Spleen (tissue), 11 donors: Measurements from ENCODE around the gene RAET1G. TPM values are rescaled to one million over a fixed set of nuclear protein-coding genes. Genes with fewer than 3 reads are reported as not detected.
"Not testable (repeated sequence)": the region's sequence is repeated elsewhere in the genome, so short reads cannot be mapped to it uniquely, and the experiment has no call there.

Experiments
- DNase-seq: peaks from one replicate; pipeline ENCODE4 v3.0.0-alpha.2; 2020
- H3K27ac ChIP-seq, 8 donors: fragments of 200-600 bp; sonication (generic) in 7 of 8; 1 replicate in 4 of 8; 2 replicates in 4 of 8; pipeline versions ENCODE4 v1.5.0 to v1.8.0; 2016 to 2021; ENCODE audit warnings: inconsistent platforms in 4 of 8, mild to moderate bottlenecking in 4 of 8, moderate library complexity in 1 of 8
- H3K27me3 ChIP-seq, 7 donors: fragments of 200-600 bp; sonication (generic) in 6 of 7; replicated peaks in 1 of 7; 1 replicate in 4 of 7; 2 replicates in 3 of 7; pipeline versions ENCODE4 v1.5.0 to v1.8.0; 2016 to 2021; ENCODE audit warnings: inconsistent platforms in 3 of 7, mild to moderate bottlenecking in 1 of 7
- H3K36me3 ChIP-seq, 6 donors: fragments of 200-600 bp; sonication (generic) in 5 of 6; 1 replicate in 4 of 6; 2 replicates in 2 of 6; pipeline versions ENCODE4 v1.5.0 to v1.8.0; 2016 to 2021; ENCODE audit warnings: inconsistent platforms in 2 of 6
- H3K4me1 ChIP-seq, 6 donors: fragments of 200-600 bp; sonication (generic) in 5 of 6; 1 replicate in 3 of 6; 2 replicates in 3 of 6; pipeline versions ENCODE4 v1.5.0 to v1.8.0; 2016 to 2021; ENCODE audit warnings: inconsistent platforms in 3 of 6
- H3K4me3 ChIP-seq, 8 donors: fragments of 200-600 bp; sonication (generic) in 7 of 8; 1 replicate in 4 of 8; 2 replicates in 4 of 8; pipeline versions ENCODE4 v1.5.0 to v1.8.0; 2016 to 2021; ENCODE audit warnings: inconsistent platforms in 4 of 8, mild to moderate bottlenecking in 4 of 8, moderate library complexity in 2 of 8
- H3K9me3 ChIP-seq, 8 donors: fragments of 200-600 bp; sonication (generic) in 7 of 8; 1 replicate in 4 of 8; 2 replicates in 4 of 8; pipeline versions ENCODE4 v1.5.0 to v1.8.0; 2016 to 2021; ENCODE audit warnings: inconsistent platforms in 4 of 8
- POLR2A ChIP-seq, 3 donors: fragments of 450-650 bp; IDR thresholded peaks; one replicate each; pipeline ENCODE4 v1.5.1; 2017; ENCODE audit warnings: antibody characterized with exemption in 3 of 3, mild to moderate bottlenecking in 1 of 3
- POLR2AphosphoS5 ChIP-seq, 3 donors: sonication (generic); formaldehyde crosslinking; IDR thresholded peaks; one replicate each; pipeline ENCODE4 v1.5.1; 2017; ENCODE audit warnings: antibody characterized with exemption in 3 of 3
- WGBS, 5 donors: extraction: QIAGEN DNeasy Blood & Tissue Kit in 3 of 5; methylation state at CpG; one replicate each; pipeline versions ENCODE4 v1.1.5 to v1.1.7; 2013 to 2018; 5-methylcytosine and 5-hydroxymethylcytosine counted together
- intact Hi-C: fragments of 100-400 bp; cut with DNase I; formaldehyde crosslinking; loops from one replicate; pipeline ENCODE4 v1.15.0; 2023; ENCODE audit warnings: low total_unique reads
- polyA plus RNA-seq, 3 donors: library from polyadenylated mRNA; stranded (reverse); fragments of 200-250 nt; gene quantifications; one replicate each; pipeline ENCODE4 v1.2.1, GENCODE V29; 2013
- total RNA-seq, 7 donors: library from RNA; depleted of rRNA in 3 of 7; stranded (reverse); fragments of >200 nt in 3 of 7; fragmentation: NEBNext Ultra II Directional in 4 of 7; extraction: Animal tissue kit (Norgen Biotek cat#: 25700) in 4 of 7; gene quantifications; one replicate each; pipeline versions ENCODE4 v1.1.0 to v1.2.1, GENCODE V29; 2016 to 2021
- TF ChIP-seq, protein P1 (sequence below), 11 experiments: fragments of 200-600 bp in 7 of 11; fragments of 450-650 bp in 4 of 11; sonication (generic) in 4 of 11; IDR thresholded peaks in 8 of 11; conservative IDR thresholded peaks in 3 of 11; 1 replicate in 7 of 11; 2 replicates in 4 of 11; pipeline versions ENCODE4 v1.4.0 to v1.8.0; 2016 to 2021; ENCODE audit warnings: antibody characterized with exemption in 11 of 11, inconsistent platforms in 4 of 11, mild to moderate bottlenecking in 1 of 11
- donor health status: healthy with polysubstance abuse.
- donor health status: DM: no; HTN: no; CAD: no; lungs with moderate emphysema.
- donor health status: DM: no; HTN: no; CAD: no.
- donor health status: Bipolar disorder and iron deficiency.
- donor health status: healthy.
- donor health status: DM: no; HTN: no; CAD: no.
- donor health status: DM: yes; HTN: yes; CAD: no.

The RAET1G gene
- total and polyA plus RNA-seq, 10 donors, result 0.09 to 1.2 TPM; not detected in 8

GRCh38 chr6:149910721-149911151, 12.2 kb downstream of the RAET1G start:
- no peak overlapping the region for H3K4me3 ChIP-seq
- no peaks in the 10 kb centered on the region for H3K36me3 ChIP-seq
- H3K9me3 ChIP-seq, result peaks cover 0 to 24% (median 17%) of the 10 kb centered on the region in 8 donors
- H3K27me3 ChIP-seq, result peaks cover 0 to 27% (median 0%) of the 10 kb centered on the region in 7 donors
- peak; percentile 31 for DNase-seq
- no peak for TF ChIP-seq POLR2AphosphoS5 (IDR thresholded peaks at IDR 0.05)
- TF ChIP-seq POLR2A (IDR thresholded peaks at IDR 0.05), result no peak
- TF ChIP-seq, protein P1, sequence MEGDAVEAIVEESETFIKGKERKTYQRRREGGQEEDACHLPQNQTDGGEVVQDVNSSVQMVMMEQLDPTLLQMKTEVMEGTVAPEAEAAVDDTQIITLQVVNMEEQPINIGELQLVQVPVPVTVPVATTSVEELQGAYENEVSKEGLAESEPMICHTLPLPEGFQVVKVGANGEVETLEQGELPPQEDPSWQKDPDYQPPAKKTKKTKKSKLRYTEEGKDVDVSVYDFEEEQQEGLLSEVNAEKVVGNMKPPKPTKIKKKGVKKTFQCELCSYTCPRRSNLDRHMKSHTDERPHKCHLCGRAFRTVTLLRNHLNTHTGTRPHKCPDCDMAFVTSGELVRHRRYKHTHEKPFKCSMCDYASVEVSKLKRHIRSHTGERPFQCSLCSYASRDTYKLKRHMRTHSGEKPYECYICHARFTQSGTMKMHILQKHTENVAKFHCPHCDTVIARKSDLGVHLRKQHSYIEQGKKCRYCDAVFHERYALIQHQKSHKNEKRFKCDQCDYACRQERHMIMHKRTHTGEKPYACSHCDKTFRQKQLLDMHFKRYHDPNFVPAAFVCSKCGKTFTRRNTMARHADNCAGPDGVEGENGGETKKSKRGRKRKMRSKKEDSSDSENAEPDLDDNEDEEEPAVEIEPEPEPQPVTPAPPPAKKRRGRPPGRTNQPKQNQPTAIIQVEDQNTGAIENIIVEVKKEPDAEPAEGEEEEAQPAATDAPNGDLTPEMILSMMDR (IDR thresholded peaks at IDR 0.05 in 8 of 11, conservative IDR thresholded peaks at IDR 0.05 in 3 of 11), result no peak
- intact Hi-C loops, result no loop called here
- 91 to 96% (median 94%) methylated on average over 23 of the region's 23 CpGs for WGBS, 5 donors
- H3K4me1 ChIP-seq, result peaks cover 0 to 6% (median 0%) of the 10 kb centered on the region in 6 donors
- no peak overlapping the region for H3K27ac ChIP-seq

DNA sequence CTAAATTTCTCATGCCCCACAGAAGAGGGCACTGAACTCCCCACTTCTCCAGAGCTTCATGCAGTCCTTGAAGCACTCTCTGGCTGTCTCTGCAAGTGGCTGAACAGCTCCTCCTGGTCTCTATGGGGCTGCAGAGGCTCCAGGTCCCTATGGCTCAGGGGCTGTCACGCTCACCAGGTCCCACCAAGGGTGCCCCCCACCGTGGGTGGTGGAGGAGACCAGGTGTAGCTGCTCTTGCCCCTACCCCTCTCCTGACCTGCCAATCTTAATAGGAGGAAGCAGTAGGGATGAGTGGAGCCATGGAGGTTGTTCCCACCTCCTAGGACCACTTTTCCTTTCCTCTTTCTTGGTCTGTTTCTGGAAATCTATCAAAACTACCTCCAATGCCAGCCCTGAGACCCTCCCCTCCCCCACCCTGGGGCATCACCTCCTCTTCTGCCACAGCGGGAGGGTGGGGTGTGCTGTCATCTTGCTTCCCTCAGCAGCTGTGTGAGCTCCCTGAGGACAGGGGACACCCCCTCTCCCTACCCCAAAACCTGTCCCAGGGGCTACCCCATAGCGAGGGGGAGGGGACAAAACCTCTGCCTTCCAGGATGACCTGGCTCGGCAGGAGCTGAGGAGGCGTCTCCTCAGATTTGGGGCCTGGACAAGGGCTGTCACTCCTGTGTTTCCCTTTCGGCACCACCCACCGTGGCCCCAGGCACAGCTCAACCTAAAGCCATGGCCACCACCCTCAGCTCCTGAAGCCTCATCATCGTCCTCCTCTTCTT, 13.0 kb downstream of the RAET1G start:
- TF ChIP-seq, protein P1 (IDR thresholded peaks at IDR 0.05 in 8 of 11, conservative IDR thresholded peaks at IDR 0.05 in 3 of 11), result no peak
- TF ChIP-seq POLR2A (IDR thresholded peaks at IDR 0.05) (no peak), POLR2AphosphoS5 (IDR thresholded peaks at IDR 0.05) (no peak)
- peaks cover 0 to 24% (median 17%) of the 10 kb centered on the region in 8 donors for H3K9me3 ChIP-seq
- H3K4me1 ChIP-seq, result peaks cover 0 to 10% (median 0%) of the 10 kb centered on the region in 6 donors
- intact Hi-C loops, result no loop called here
- DNase-seq, result no peak
- H3K27ac ChIP-seq, result no peak overlapping the region
- H3K36me3 ChIP-seq, result no peaks in the 10 kb centered on the region
- H3K27me3 ChIP-seq, result peaks cover 0 to 27% (median 0%) of the 10 kb centered on the region in 7 donors
- no peak overlapping the region for H3K4me3 ChIP-seq
- WGBS, 5 donors, result 79 to 90% (median 87%) methylated on average over 9 of the region's 9 CpGs

GRCh38 chr6:149908480-149908879, 14.4 kb downstream of the RAET1G start:
- not testable (repeated sequence) for DNase-seq, H3K36me3 ChIP-seq
- WGBS, 5 donors, result 69 to 86% (median 76%) methylated on average over 3 to 4 of the region's 4 CpGs

DNA sequence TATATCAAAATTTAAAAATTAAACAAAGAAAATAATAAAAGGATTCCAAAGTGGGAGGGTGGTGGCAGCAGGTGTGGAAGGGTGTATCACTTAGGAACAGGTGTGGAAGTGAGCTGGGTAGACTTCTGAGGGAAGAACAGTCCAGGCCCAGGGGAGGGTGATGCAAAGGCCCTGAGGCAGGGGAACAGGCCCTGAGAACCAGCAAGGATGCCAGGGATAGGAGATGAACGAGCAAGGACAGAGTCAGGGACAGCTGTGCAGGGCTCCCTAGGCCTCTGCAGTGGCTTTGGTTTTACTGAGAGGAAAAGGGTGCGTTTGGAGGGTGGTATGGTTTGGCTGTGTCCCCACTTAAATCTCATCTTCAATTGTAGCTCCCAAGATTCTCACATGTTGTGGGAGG, 15.6 kb downstream of the RAET1G start:
- Histone ChIP-seq H3K36me3 (no peaks in the 10 kb centered on the region), H3K4me1 (peaks cover 0 to 10% (median 0%) of the 10 kb centered on the region in 6 donors), H3K4me3 (no peak overlapping the region), H3K9me3 (peaks cover 0 to 24% (median 17%) of the 10 kb centered on the region in 8 donors), H3K27ac (no peak overlapping the region), H3K27me3 (peaks cover 0 to 20% (median 0%) of the 10 kb centered on the region in 7 donors)
- 68 to 85% (median 82%) methylated on average over 2 of the region's 2 CpGs for WGBS, 5 donors
- no peak for TF ChIP-seq POLR2AphosphoS5 (IDR thresholded peaks at IDR 0.05)
- intact Hi-C loops, result no loop called here
- no peak for DNase-seq

More at GRCh38 chr6:149908480-149908879, 14.4 kb downstream of the RAET1G start:
- H3K27ac ChIP-seq, H3K4me3 ChIP-seq, intact Hi-C loops: not testable (repeated sequence)
- H3K4me1 ChIP-seq, result peaks cover 0 to 10% (median 0%) of the 10 kb centered on the region in 6 donors
- peaks cover 0 to 23% (median 0%) of the 10 kb centered on the region in 7 donors for H3K27me3 ChIP-seq
- H3K9me3 ChIP-seq, result peaks cover 0 to 24% (median 17%) of the 10 kb centered on the region in 8 donors

GRCh38 chr6:149906405-149906804, 16.5 kb downstream of the RAET1G start:
- H3K36me3 ChIP-seq, result no peaks in the 10 kb centered on the region
- H3K4me1 ChIP-seq, result peaks cover 0 to 10% (median 0%) of the 10 kb centered on the region in 6 donors
- WGBS, 5 donors, result 91 to 98% (median 96%) methylated on average over 4 of the region's 4 CpGs
- H3K27ac ChIP-seq, result no peak overlapping the region
- no peak overlapping the region for H3K4me3 ChIP-seq
- intact Hi-C loops, result no loop called here
- peaks cover 0 to 16% (median 0%) of the 10 kb centered on the region in 7 donors for H3K27me3 ChIP-seq
- DNase-seq, result no peak
- TF ChIP-seq POLR2A (IDR thresholded peaks at IDR 0.05) (no peak), POLR2AphosphoS5 (IDR thresholded peaks at IDR 0.05) (no peak)
- H3K9me3 ChIP-seq, result peaks cover 0 to 24% (median 17%) of the 10 kb centered on the region in 8 donors
